Measurements from ENCODE around the gene CALML5.

The CALML5 gene

GRCh38 chr10:5497289-5497688 lies 2.1 kb downstream of the CALML5 start (continued):
- TF ChIP-seq ZNF48 (tag by site-specific recombination; IDR thresholded peaks at IDR 0.05) (no peak; the same call in 1 of the 2 replicates), AEBP2 (tag by site-specific recombination; IDR thresholded peaks at IDR 0.05; ENCODE audit: borderline replicate concordance) (no peak), ZNF311 (tag by site-specific recombination; IDR thresholded peaks at IDR 0.05; ENCODE audit: borderline replicate concordance) (0 out of 2 replicates have a peak, but pooled peaks have one; percentile 28), ZNF776 (tag by site-specific recombination; IDR thresholded peaks at IDR 0.05; ENCODE audit: borderline replicate concordance) (peak; percentile 18; the same call in 1 of the 2 replicates), ZNF26 (tag by site-specific recombination; IDR thresholded peaks at IDR 0.05) (no peak), ZNF121 (tag by site-specific recombination; IDR thresholded peaks at IDR 0.05) (0 out of 2 replicates have a peak, but pooled peaks have one; percentile 11), ZNF785 (tag by site-specific recombination; IDR thresholded peaks at IDR 0.05) (0 out of 2 replicates have a peak, but pooled peaks have one; percentile 23), ZNF473 (tag by site-specific recombination; IDR thresholded peaks at IDR 0.05) (0 out of 2 replicates have a peak, but pooled peaks have one; percentile 37), SP2 (tag by site-specific recombination; IDR thresholded peaks at IDR 0.05) (no peak), ZNF155 (tag by site-specific recombination; IDR thresholded peaks at IDR 0.05) (no peak), SCRT1 (tag by site-specific recombination; IDR thresholded peaks at IDR 0.05; ENCODE audit: borderline replicate concordance) (no peak), ZNF654 (tag by site-specific recombination; IDR thresholded peaks at IDR 0.05; ENCODE audit: low read depth) (no peak), ZEB2 (tag by site-specific recombination; IDR thresholded peaks at IDR 0.05) (no peak), ZNF175 (tag by site-specific recombination; IDR thresholded peaks at IDR 0.05) (peak; percentile 80; the same call in 1 of the 2 replicates), ZSCAN18 (tag by site-specific recombination; IDR thresholded peaks at IDR 0.05) (no peak), CTCF (tag by site-specific recombination; IDR thresholded peaks at IDR 0.05) (no peak), ZNF596 (tag by site-specific recombination; IDR thresholded peaks at IDR 0.05) (no peak), ZBTB1 (tag by site-specific recombination; IDR thresholded peaks at IDR 0.05) (no peak), ZNF169 (tag by site-specific recombination; IDR thresholded peaks at IDR 0.05) (0 out of 2 replicates have a peak, but pooled peaks have one; percentile 50), ZNF280D (tag by site-specific recombination; IDR thresholded peaks at IDR 0.05) (no peak), ZNF513 (tag by site-specific recombination; IDR thresholded peaks at IDR 0.05) (no peak), PRDM2 (tag by site-specific recombination; IDR thresholded peaks at IDR 0.05; ENCODE audit: borderline replicate concordance) (no peak), ZBTB20 (tag by site-specific recombination; IDR thresholded peaks at IDR 0.05) (no peak)
